Right atrium auricular region (tissue), 2 donors: ENCODE measurements around the gene PGBD2. TPM values are rescaled to one million over a fixed set of nuclear protein-coding genes. Genes with fewer than 3 reads are reported as not detected.

ENCODE experiments used
- DNase-seq: peaks from one replicate; pipeline ENCODE4 v3.0.0-alpha.2; 2019; ENCODE audit warnings: low spot score
- H3K27ac ChIP-seq, 2 donors: fragments of 200-600 bp; sonication (generic); 1 replicate in 1 of 2; 2 replicates in 1 of 2; pipeline ENCODE4 v1.5.1; 2016 to 2019
- H3K27me3 ChIP-seq, 2 donors: fragments of 200-600 bp; sonication (generic); one replicate each; pipeline versions ENCODE4 v1.5.1 to v1.6.0; 2017 to 2019
- H3K36me3 ChIP-seq: fragments of 200-600 bp; sonication (generic); one replicate; pipeline ENCODE4 v1.5.1; 2016
- H3K4me1 ChIP-seq, 2 donors: fragments of 200-600 bp; sonication (generic); one replicate each; pipeline versions ENCODE4 v1.5.1 to v1.6.0; 2017 to 2019
- H3K4me3 ChIP-seq, 2 donors: fragments of 200-600 bp; sonication (generic); 1 replicate in 1 of 2; 2 replicates in 1 of 2; pipeline ENCODE4 v1.5.1; 2017 to 2019; ENCODE audit warnings: mild to moderate bottlenecking in 1 of 2, moderate library complexity in 1 of 2
- H3K9me3 ChIP-seq, 2 donors: fragments of 200-600 bp; sonication (generic); one replicate each; pipeline ENCODE4 v1.5.1; 2019
- CTCF ChIP-seq, 2 donors: fragments of 200-600 bp; sonication (generic); IDR thresholded peaks; one replicate each; pipeline ENCODE4 v1.5.1; 2019; ENCODE audit warnings: antibody characterized with exemption in 2 of 2
- total RNA-seq, 2 donors: library from RNA; depleted of rRNA; stranded (reverse); fragments of >200 nt; gene quantifications; one replicate each; pipeline ENCODE4 v1.1.0, GENCODE V29; 2016

The PGBD2 gene
- 1 to 10 TPM; 2.4 to 3.1 TPM for total RNA-seq

GRCh38 chr1:248906009-248906752 lies at the start of gene PGBD2:
TSS of gene PGBD2 (plus strand) at chr1:248906235. CDS start at chr1:248913863, 7,628 bp downstream.
- Histone ChIP-seq H3K4me1 (peaks cover 0 to 21% of the 10 kb centered on the region in 2 donors), H3K36me3 (no peaks in the 10 kb centered on the region), H3K4me3 (peak within 1 kb of the TSS; percentile 66 to 70), H3K27ac (peak within 1 kb of the TSS; percentile 87 to 95), H3K9me3 (no peaks in the 10 kb centered on the region), H3K27me3 (no peaks in the 10 kb centered on the region)
- TF ChIP-seq CTCF (IDR thresholded peaks at IDR 0.05): peak; percentile 64 to 72
- peak; percentile 89 for DNase-seq

GRCh38 chr1:248857201-248857600 lies 48.8 kb upstream of the PGBD2 start:
- H3K27me3 ChIP-seq: no peaks in the 10 kb centered on the region
- no peak for TF ChIP-seq CTCF (IDR thresholded peaks at IDR 0.05)
- no peak overlapping the region for H3K27ac ChIP-seq
- peaks cover 0 to 23% of the 10 kb centered on the region in 2 donors for H3K4me1 ChIP-seq
- DNase-seq: peak; percentile 50
- no peak overlapping the region for H3K4me3 ChIP-seq
- H3K9me3 ChIP-seq: no peaks in the 10 kb centered on the region
- peaks cover 11% of the 10 kb centered on the region for H3K36me3 ChIP-seq

GRCh38 chr1:248857749-248858095 lies 48.3 kb upstream of the PGBD2 start:
- peaks cover 11% of the 10 kb centered on the region for H3K36me3 ChIP-seq
- no peak for TF ChIP-seq CTCF (IDR thresholded peaks at IDR 0.05)
- peak overlapping the region; percentile 86 to 91 for H3K27ac ChIP-seq
- H3K27me3 ChIP-seq: no peaks in the 10 kb centered on the region
- no peak for DNase-seq
- peaks cover 0 to 26% of the 10 kb centered on the region in 2 donors for H3K4me1 ChIP-seq
- H3K4me3 ChIP-seq: peak overlapping the region; percentile 56 to 62
- H3K9me3 ChIP-seq: no peaks in the 10 kb centered on the region

GRCh38 chr1:248858096-248858890 lies 47.7 kb upstream of the PGBD2 start:
- Histone ChIP-seq H3K4me1 (peaks cover 0 to 31% of the 10 kb centered on the region in 2 donors), H3K4me3 (peak overlapping the region; percentile 56 to 62), H3K36me3 (peaks cover 10% of the 10 kb centered on the region), H3K27me3 (no peaks in the 10 kb centered on the region), H3K9me3 (no peaks in the 10 kb centered on the region), H3K27ac (peak overlapping the region; percentile 86 to 91)
- DNase-seq: peak; percentile 65
- TF ChIP-seq CTCF (IDR thresholded peaks at IDR 0.05): peak in 1 of 2 donors; percentile 58

GRCh38 chr1:248858891-248859889 lies 46.8 kb upstream of the PGBD2 start, which contains the start of gene ZNF692:
TSS of gene ZNF692 (minus strand) at chr1:248859085. CDS start at chr1:248858309, 776 bp downstream.
- H3K27ac ChIP-seq: peak within 1 kb of the TSS; percentile 86 to 91
- no peaks in the 10 kb centered on the region for H3K9me3 ChIP-seq
- peaks cover 2% of the 10 kb centered on the region for H3K36me3 ChIP-seq
- peak; percentile 98 for DNase-seq
- H3K27me3 ChIP-seq: no peaks in the 10 kb centered on the region
- peaks cover 0 to 37% of the 10 kb centered on the region in 2 donors for H3K4me1 ChIP-seq
- H3K4me3 ChIP-seq: peak within 1 kb of the TSS; percentile 56 to 62
- peak in 1 of 2 donors; percentile 32 for TF ChIP-seq CTCF (IDR thresholded peaks at IDR 0.05)
